Bronchus fibroblast of lung (primary cell): ENCODE data around the gene COL4A2. TPM values are rescaled to one million over a fixed set of nuclear protein-coding genes. Genes with fewer than 3 reads are reported as not detected.

Experiments used
- total RNA-seq: library from RNA; depleted of rRNA; stranded (reverse); fragments of >200 nt; gene quantifications from 2 replicates; pipeline ENCODE4 v1.2.3, GENCODE V29; 2015

COL4A2 gene
- total RNA-seq, result 125 and 127 TPM in 2 replicates

DNA sequence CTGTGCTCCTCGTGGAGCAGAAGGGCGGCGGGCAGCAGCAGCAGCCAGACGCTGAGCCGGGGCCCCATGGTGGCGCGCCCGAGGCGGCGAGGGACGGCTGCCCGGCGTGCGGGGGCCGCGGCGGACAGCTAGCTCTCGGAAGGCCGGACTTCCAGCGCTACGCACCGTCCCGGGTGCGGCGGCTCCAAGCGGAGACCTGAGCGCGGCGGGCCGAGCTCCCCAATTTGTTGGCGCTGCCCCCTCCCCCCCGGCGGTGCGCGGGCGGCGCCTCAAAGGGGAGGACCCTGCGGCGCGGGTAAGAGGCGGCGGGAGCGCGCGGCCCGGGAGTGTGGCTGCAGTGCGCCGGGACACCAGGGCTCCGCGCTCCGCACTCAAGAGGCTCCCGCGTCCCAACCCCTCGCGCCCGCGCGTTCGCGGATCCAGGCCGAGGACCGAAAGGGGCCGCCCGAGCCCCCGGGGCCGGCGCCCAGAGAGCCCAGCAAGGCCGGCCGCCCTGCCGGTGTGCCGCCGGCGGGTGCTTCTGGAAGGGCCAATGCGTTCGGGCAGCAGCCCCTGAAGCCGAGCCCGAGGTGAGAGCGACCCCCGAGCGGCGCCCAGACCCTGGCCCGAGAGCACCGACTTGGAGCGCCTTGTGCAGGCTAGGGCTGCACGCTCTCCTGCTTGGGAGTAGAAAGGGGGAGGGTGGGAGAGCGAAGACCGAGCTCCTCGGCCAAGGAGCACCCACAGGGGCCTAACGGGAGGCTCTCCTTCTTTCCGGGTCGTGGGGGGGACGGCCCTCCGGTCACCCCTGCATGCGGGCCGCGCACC lies at the start of gene COL4A2, which contains the start of gene COL4A1:
Gene COL4A2, plus strand, starts transcription at position 325 of the 807 bp plus-strand sequence. CDS start 620 bp downstream, outside the sequence.
Gene COL4A1, minus strand, starts transcription at position 198 of the 807 bp plus-strand sequence. Its CDS starts 130 bp downstream, at position 68.

DNA sequence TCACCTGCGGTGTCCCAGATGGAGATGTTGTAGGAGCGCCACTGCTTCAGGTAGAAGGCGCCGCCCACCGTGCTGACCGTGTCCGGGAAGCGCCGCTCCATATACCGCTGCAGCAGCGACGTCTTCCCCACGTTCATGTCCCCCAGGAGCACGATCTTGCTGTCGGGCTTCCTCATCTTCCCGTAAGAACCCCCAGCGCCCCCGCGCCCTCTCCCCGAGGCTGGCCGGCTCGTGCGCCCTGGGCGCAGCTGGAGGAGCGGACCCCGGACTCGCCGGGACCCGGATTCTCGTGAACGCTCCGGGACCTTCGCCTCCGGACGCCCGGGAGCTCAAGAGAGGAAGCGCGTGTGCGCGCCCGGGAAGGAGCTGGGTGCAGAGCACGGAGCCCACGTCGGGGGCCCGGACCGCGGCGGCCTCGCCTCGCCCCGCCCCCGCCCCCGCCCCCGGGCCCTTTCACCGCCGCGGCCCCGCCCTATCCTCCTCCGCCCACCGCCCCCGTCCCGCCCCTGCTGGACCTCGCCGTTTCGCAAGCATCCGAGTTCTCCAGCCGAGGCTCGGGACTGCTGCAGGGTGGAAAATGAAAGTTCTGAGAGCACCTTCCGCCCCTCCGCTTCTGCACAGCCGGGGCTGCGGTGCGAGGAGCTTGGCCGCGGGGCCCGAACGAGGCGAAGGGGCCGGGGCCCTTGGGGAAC lies 254.4 kb downstream of the COL4A2 start, which contains the start of gene RAB20:
Gene RAB20, minus strand, starts transcription at position 379 of the 692 bp plus-strand sequence. Its CDS starts 203 bp downstream, at position 176.

Other genes starting within 250 kb of the COL4A2 start
- gene COL4A1, start 127 bp upstream of the COL4A2 start, total RNA-seq, result 45.5 and 55.0 TPM in 2 replicates